Prostate gland (tissue), 2 donors: ENCODE data around the gene GAL.

Experiments used
- CTCF ChIP-seq, 4 experiments: fragments of 200-600 bp in 2 of 4; fragments of 450-650 bp in 2 of 4; sonication (generic) in 2 of 4; IDR thresholded peaks; 1 replicate in 3 of 4; 2 replicates in 1 of 4; pipeline ENCODE4 v1.5.1; 2016 to 2019; ENCODE audit warnings: antibody characterized with exemption in 4 of 4, mild to moderate bottlenecking in 2 of 4, moderate library complexity in 2 of 4
- POLR2A ChIP-seq: fragments of 450-650 bp; IDR thresholded peaks from one replicate; pipeline ENCODE4 v1.6.1; 2016; ENCODE audit warnings: antibody characterized with exemption, mild to moderate bottlenecking
- POLR2AphosphoS5 ChIP-seq: sonication (generic); formaldehyde crosslinking; IDR thresholded peaks from one replicate; pipeline ENCODE4 v1.6.1; 2017; ENCODE audit warnings: antibody characterized with exemption

- TF ChIP-seq CTCF (IDR thresholded peaks at IDR 0.05) (no peak), POLR2A (no peak), POLR2AphosphoS5 (no peak)
Measured at GRCh38 chr11:68651985-68652682, 32.2 kb upstream of the GAL start.
